ENCODE measurements around the gene CPEB4.

CPEB4 gene

DNA sequence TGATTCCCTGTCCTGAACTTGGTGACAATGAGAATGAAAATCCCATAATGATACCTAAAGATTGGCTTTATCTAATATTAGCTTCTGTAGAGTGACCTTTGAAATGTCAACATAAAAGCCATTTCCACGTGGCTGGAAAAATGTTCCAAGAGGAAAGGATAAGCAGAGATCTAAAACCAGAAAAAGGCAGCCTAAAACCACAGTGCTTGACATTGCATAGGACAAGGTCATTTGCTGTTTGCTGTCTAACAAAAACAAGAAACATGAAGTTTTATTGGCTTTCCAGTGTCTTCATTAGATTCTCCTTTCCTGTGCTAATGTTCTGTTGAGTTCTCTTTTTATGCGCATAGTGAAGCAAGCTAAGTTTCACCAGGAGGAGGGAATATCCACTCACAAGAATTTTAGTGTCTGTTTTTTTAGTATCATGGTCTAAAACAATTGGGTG is 44.6 kb downstream of the CPEB4 start:
- DNase-seq (ENCODE audit: extremely low spot score, insufficient read length, low read depth) (no peak), FAIRE-seq (no peak)

GRCh38 chr5:173933901-173934300 is 45.8 kb downstream of the CPEB4 start:
- no peak for FAIRE-seq

DNA sequence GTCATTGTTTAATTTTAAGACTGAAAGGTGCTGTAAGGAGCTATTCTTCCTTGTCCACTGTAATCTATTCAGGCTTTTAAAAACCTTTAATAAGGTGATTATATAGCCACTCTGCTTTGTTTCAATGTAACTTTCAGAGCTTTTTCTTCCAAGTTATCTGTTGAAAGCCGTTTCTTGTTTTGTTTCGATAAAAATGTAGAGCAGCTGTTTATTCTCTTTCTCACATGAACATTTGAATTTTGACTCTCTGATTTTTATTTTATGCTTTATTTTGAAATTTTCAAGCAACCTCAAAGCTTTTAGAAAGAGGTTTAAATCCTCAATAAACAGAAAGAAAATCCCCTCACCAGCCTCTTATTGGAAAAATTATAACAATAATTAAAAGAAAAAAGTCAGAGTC is 47.2 kb downstream of the CPEB4 start:
- peak; percentile 5 for FAIRE-seq

More at GRCh38 chr5:173933901-173934300, 45.8 kb downstream of the CPEB4 start:
- DNase-seq (ENCODE audit: extremely low spot score, insufficient read length, low read depth), result no peak

DNA sequence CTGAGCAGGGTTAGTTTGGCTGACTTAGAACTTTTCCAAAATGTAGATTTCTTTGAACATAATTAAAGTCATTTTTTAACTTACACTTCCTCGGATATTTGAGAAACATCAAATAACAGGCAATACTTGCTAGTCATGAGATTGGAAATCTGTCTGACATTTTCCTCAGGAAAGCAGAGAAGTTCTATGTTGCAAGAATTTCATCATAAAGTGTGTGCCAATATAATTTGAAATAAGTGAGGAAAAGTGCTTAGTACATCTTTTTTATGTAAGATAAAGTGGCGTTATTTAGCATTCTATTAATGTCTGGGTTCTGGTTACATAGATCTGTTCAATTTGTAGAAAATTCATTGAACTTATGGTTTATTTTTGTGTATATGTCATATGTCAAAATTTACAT is 52.1 kb downstream of the CPEB4 start:
- no peak for DNase-seq (ENCODE audit: extremely low spot score, insufficient read length, low read depth)
- FAIRE-seq, result peak; percentile 33

More for the DNA sequence above, 47.2 kb downstream of the CPEB4 start:
- DNase-seq (ENCODE audit: extremely low spot score, insufficient read length, low read depth), result no peak

DNA sequence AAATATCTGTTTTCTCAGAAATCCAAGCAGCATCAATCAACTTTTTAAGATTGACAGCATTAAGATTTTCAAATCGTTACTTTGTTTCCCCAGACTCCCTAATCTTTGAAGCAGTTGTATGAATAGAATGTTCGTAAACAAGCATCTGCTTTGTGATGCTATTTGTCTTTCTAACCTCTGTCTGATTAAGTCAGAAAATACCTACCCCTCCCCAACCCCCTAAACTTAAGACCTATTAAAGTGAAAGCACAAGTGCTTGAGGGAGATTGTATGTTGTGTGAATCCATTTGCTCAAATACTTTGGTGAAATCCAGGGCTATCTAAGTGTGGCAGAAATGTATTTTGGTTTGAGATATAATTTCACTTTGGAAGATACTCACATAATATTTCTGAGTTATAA is 53.0 kb downstream of the CPEB4 start:
- FAIRE-seq, result no peak
- DNase-seq (ENCODE audit: extremely low spot score, insufficient read length, low read depth), result no peak

DNA sequence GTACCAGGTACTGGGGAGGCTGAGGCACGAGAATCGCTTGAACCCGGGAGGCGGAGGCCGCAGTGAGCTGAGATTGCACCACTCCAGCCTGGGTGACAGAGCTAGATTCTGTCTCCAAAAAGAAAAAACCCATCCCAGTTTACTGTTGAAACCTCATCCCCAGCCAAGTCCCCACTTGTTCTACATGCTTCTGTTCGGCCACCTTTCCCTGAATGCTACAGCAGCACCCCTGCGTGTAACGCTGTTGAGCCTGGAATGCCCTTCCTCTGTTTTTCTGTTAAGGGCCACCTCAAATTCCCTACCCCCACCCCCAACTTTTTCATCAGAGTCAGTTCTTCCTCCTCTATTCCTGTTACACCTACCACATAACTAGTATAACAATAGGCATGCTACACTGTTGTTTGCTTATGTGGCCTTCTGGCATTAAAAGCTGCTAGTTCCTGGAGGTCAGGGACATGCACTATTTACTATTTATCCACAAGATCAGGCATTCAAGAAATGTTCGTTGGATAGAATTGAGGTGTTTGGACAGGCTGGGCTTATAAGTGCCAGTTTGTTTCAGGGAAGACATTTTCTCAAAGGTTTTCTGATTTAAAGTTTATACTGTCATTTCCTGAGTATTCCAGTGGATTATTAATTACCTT is 53.7 kb downstream of the CPEB4 start:
- no peak for DNase-seq (ENCODE audit: extremely low spot score, insufficient read length, low read depth)
- FAIRE-seq, result no peak

GRCh38 chr5:173944511-173944910 is 56.4 kb downstream of the CPEB4 start:
- FAIRE-seq, result no peak
- no peak for DNase-seq (ENCODE audit: extremely low spot score, insufficient read length, low read depth)

DNA sequence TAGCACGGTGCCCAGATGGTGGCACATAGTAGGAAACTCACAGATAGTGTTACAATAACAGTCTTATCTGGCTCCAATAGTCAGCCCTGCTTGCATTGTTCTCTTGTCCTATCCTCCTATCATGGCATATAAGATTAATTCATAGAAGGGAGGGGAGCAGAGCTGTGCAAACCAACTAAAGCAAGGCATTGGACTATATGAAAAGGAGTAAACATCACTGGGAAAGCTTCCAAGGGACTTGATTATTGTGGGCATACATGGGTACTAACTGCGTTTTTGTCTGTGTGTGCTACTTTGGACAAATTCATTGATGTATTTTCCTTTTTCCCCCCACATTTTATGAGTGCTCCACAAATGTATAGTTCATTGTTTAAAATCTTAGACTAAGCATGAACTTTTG is 57.0 kb downstream of the CPEB4 start:
- no peak for DNase-seq (ENCODE audit: extremely low spot score, insufficient read length, low read depth)
- FAIRE-seq, result no peak

GRCh38 chr5:173946323-173946722 is 58.2 kb downstream of the CPEB4 start:
- no peak for DNase-seq (ENCODE audit: extremely low spot score, insufficient read length, low read depth)
- no peak for FAIRE-seq

DNA sequence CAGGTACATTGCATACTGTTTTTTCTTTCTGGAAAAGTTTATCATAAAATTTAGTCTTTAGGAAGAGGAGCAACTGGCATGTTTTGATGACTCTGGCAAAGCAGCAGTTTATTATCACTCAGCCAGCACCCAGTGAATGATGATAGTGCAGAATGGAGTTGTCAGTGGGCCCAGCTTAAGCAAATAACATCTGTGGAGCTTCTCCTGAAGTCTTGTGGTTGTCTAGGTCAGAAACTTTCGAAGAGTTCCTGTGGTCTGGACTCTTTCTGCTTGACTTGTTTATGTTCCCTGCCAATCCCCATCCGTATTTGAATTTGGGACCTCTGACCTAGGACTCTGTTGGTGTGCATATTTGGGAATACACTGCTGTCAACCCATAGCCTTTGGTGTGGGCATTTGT is 62.7 kb downstream of the CPEB4 start:
- no peak for DNase-seq (ENCODE audit: extremely low spot score, insufficient read length, low read depth)
- FAIRE-seq, result no peak

GRCh38 chr5:173953528-173954090 is 65.5 kb downstream of the CPEB4 start:
- DNase-seq (ENCODE audit: extremely low spot score, insufficient read length, low read depth) (no peak), FAIRE-seq (no peak)

DNA sequence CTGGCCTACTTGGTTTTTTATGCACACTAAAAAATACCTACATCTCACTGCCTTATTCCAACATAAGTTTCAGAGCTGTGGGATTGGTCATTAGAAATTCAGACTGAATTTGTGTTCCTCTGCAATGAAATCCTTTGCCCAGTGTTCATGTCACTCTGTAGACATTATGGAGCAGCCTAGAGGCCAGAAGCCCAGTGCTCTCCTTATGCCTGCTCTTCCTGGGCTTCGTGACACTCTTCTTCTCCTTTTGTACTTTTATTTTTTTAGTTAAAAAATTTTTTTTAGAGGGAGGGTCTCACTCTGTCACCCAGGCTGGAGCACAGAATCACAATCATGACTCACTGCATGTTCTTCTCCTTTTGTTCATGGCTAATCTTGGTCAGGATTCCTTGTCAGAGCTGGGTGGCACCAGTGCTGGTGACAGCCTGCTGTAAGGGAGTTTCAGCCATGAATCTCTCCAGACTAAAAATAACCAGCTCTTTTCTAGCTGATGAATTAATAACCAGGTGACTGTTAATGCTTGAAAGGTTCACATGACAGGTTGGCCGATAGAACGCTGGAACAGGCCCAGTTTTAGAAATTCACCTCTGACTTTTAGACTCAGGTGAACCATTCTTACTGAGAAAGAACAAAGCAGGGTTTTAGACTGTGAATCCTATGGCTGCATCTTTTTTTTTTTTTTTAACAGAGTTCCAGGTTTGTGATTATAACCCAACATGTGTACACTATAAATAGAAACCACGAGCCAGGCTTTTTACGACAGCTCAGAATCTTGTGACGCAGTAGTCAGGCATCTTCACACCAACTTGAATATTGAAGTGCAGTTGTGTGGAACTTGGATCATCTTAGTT is 66.7 kb downstream of the CPEB4 start:
- DNase-seq (ENCODE audit: extremely low spot score, insufficient read length, low read depth) (no peak), FAIRE-seq (peak; percentile 75)

GRCh38 chr5:173960986-173961385 is 72.8 kb downstream of the CPEB4 start:
- DNase-seq (ENCODE audit: extremely low spot score, insufficient read length, low read depth), result no peak
- no peak for FAIRE-seq

DNA sequence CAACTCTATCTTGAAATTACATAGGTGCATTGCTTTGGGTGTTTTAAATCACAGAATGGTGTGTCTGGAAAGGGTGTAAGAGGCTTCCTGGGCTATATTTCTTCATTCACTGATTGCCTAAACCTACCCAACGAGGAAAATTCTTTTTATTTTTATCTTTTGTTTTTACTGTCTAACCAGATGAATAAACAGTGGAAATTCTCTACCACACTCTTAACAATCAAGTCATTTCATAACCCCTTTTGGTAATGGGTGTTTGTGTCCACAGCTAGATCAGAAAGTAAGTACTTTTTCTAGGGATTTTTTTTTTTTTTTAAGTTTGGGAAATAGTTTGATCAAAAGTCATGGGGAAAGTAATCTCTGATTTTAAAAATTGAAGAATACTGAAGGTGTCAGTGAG is 73.3 kb downstream of the CPEB4 start:
- FAIRE-seq, result no peak
- no peak for DNase-seq (ENCODE audit: extremely low spot score, insufficient read length, low read depth)

GRCh38 chr5:173962436-173962972 is 74.4 kb downstream of the CPEB4 start:
- no peak for DNase-seq (ENCODE audit: extremely low spot score, insufficient read length, low read depth)
- FAIRE-seq, result no peak

GRCh38 chr5:173963182-173963838 is 75.2 kb downstream of the CPEB4 start:
- DNase-seq (ENCODE audit: extremely low spot score, insufficient read length, low read depth), result no peak
- FAIRE-seq, result no peak

DNA sequence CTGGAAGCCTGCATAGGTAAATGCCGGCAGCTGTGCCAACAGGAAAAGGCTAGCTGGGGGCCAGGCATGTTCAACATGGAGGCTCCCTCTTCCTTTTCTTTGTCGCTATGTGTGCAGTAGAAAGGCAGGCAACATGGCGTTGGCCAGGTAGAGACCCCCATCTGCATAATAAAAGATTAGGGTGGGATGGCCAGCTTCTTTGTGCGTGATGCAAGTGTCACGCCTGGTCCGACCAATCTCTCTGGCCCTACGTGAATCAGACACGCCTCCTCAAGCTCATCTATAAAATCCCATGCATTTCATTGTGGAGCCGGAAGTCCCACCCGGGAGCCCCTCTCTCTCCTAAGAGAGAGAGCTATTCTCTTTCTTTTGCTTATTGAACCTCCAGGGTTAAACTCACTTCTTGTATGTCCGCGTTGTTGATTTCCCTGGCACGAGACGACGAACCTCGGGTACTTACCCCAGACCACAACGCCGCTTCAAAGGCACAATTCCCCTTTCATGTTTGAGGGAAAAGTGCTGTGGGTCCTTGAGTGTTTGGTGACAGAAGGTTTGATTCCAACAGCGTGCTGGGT is 75.8 kb downstream of the CPEB4 start:
- FAIRE-seq (no peak), DNase-seq (ENCODE audit: extremely low spot score, insufficient read length, low read depth) (no peak)

- DNase-seq (ENCODE audit: extremely low spot score, insufficient read length, low read depth), result no peak
- FAIRE-seq, result no peak
These were observed 76.4 kb downstream of the CPEB4 start for GRCh38 chr5:173964506-173964905.

GRCh38 chr5:173967241-173967640 is 79.1 kb downstream of the CPEB4 start:
- FAIRE-seq (no peak), DNase-seq (ENCODE audit: extremely low spot score, insufficient read length, low read depth) (no peak)

GRCh38 chr5:173968154-173968797 is 80.1 kb downstream of the CPEB4 start:
- no peak for FAIRE-seq
- DNase-seq (ENCODE audit: extremely low spot score, insufficient read length, low read depth), result no peak
